Muscle layer of duodenum (tissue), 2 donors: Measurements from ENCODE around the gene PDXDC1.
A peak's percentile ranks its signal among the peaks of the same experiment; 100 is the strongest.
"Not testable (repeated sequence)": the region's sequence is repeated elsewhere in the genome, so short reads cannot be mapped to it uniquely, and the experiment has no call there.

ENCODE experiments used
- H3K27ac ChIP-seq: one replicate; pipeline ENCODE4 v1.7.0; 2013; ENCODE audit warnings: mild to moderate bottlenecking, low read length
- H3K27me3 ChIP-seq: one replicate; pipeline ENCODE4 v1.7.0; 2013; ENCODE audit warnings: low read depth, mild to moderate bottlenecking, control low read depth, low read length
- H3K36me3 ChIP-seq, 2 donors: one replicate each; pipeline ENCODE4 v1.7.0; 2013; ENCODE audit warnings: low read length in 2 of 2, control low read depth in 1 of 2, mild to moderate bottlenecking in 1 of 2; ENCODE audit not compliant: insufficient read depth in 2 of 2, control insufficient read depth in 1 of 2
- H3K4me1 ChIP-seq, 2 donors: one replicate each; pipeline ENCODE4 v1.7.0; 2013; ENCODE audit warnings: low read length in 2 of 2, mild to moderate bottlenecking in 2 of 2, control low read depth in 1 of 2, moderate library complexity in 1 of 2; ENCODE audit not compliant: insufficient read depth in 2 of 2, control insufficient read depth in 1 of 2
- H3K4me3 ChIP-seq, 2 donors: one replicate each; pipeline ENCODE4 v1.7.0; 2013; ENCODE audit warnings: low read length in 2 of 2, low read depth in 1 of 2, mild to moderate bottlenecking in 1 of 2
- H3K9me3 ChIP-seq, 2 donors: one replicate each; pipeline ENCODE4 v1.7.0; 2013; ENCODE audit warnings: low read length in 2 of 2, control low read depth in 1 of 2, mild to moderate bottlenecking in 1 of 2; ENCODE audit not compliant: control insufficient read depth in 1 of 2
- donor health status: healthy.

PDXDC1 gene

DNA sequence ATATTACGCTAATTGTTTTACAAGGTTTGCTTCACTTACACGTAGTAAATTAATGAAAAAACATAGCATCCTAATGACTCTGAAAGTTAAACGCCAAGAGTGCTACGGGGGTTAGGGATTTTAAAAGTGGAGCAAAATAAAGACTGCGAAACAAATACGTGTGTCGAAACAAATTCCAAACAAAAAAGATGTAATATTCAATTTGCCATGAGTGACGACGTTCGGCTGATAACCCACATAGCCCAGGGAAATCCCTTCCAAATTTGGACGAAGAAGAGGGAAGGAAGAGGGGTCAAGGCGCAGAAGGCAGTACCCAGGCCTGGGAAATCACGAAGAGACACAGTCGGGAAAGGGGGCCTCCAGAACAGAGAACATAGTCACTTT lies 118.7 kb downstream of the PDXDC1 start:
- not testable (repeated sequence) for H3K36me3 ChIP-seq, H3K27me3 ChIP-seq, H3K9me3 ChIP-seq, H3K4me1 ChIP-seq
- H3K27ac ChIP-seq, result peak overlapping the region; percentile 74
- H3K4me3 ChIP-seq, result peak overlapping the region; percentile 68 to 73

DNA sequence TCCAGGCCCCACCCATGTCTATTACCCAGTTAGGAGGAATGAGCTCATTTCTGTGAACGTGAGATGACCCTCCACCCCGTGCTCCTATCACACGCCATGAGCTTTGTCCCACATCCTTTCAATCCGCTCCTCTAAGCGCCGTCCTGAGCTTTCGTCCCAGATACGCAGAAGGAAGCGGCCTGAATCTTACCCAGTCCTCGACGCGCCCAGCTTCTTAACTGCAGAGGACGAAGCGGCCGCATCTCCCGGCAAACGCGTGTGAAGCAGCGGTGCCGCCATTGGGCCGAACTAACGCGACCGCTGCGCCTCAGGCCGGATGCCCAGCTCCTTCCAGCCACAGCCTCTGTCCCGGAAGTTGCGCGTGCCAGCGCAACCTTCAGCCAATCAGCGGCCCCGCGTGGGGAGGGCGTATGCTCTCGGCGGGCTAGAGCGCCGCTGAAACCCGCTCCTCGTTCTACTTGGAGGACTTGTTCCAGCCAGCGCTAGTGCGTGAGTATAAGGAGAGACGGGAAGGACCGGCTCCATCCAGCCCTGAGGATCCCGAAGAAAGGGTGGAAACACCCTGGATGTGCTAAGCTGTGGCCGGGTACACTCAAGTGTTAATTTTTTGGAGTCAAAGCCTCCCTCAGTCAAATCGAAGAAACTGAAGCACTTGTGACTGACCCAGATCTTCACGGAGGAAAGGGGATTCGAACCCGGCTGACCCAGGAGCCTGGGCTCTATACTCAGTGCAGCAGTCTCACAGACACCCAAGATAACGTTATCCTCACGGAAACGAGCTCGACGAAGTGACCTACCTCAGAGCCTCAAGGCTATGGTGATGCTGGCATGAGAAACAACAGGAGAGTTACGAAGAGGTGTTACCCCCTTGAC lies 119.4 kb downstream of the PDXDC1 start, which contains the start of gene RRN3:
Gene RRN3, minus strand, starts transcription at position 318 of the 873 bp plus-strand sequence. Its CDS starts 39 bp downstream, at position 279.
- not testable (repeated sequence) for H3K27me3 ChIP-seq, H3K9me3 ChIP-seq, H3K4me1 ChIP-seq, H3K36me3 ChIP-seq
- peak within 1 kb of the TSS; percentile 68 to 73 for H3K4me3 ChIP-seq
- H3K27ac ChIP-seq, result peak within 1 kb of the TSS; percentile 74

DNA sequence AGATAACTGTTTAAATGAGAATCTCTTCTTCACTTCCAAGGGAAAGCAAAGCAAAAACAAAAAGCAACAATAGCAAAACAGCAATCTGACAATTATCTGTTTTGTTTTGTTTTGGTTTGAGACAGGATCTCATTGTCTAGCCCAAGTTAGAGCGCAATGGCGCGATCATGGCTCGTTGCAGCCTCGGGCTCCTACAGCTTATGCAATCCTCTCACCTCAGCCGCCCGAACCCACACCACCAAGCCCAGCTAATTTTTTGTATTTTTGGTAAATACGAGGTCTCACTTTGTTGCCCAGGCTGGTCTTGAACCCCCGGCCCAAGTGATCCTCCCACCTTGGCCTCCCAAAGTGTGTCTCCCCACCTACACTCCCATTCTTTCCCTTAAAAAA lies 121.8 kb downstream of the PDXDC1 start:
- not testable (repeated sequence) for H3K27ac ChIP-seq, H3K4me3 ChIP-seq, H3K9me3 ChIP-seq, H3K4me1 ChIP-seq, H3K27me3 ChIP-seq, H3K36me3 ChIP-seq

DNA sequence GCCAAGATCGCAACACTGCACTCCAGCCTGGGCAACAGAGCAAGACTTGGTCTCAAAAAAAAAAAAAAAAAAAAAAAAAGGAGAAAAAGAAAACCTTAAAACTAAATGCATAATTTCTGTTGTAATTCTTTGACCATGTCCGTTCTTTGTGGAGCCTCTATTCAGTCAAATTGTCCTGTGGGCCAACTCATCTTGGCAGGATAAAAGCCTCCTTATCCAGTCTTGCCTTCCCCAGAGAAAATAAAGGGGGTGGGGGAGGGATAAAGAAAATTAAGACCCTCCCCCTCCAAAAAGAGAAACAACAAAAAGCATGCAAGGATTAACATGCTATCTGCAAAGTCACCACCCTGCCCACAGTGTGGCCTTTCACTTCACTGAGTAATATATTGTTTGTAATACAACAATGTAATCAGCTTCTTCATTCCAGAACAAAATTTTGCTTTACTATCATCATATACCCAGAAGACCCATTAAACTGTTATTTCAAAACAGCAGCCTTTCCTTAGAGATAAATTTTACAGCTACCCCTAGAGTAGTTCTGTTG lies 124.6 kb downstream of the PDXDC1 start:
- not testable (repeated sequence) for H3K36me3 ChIP-seq, H3K4me3 ChIP-seq, H3K4me1 ChIP-seq, H3K9me3 ChIP-seq, H3K27me3 ChIP-seq, H3K27ac ChIP-seq

DNA sequence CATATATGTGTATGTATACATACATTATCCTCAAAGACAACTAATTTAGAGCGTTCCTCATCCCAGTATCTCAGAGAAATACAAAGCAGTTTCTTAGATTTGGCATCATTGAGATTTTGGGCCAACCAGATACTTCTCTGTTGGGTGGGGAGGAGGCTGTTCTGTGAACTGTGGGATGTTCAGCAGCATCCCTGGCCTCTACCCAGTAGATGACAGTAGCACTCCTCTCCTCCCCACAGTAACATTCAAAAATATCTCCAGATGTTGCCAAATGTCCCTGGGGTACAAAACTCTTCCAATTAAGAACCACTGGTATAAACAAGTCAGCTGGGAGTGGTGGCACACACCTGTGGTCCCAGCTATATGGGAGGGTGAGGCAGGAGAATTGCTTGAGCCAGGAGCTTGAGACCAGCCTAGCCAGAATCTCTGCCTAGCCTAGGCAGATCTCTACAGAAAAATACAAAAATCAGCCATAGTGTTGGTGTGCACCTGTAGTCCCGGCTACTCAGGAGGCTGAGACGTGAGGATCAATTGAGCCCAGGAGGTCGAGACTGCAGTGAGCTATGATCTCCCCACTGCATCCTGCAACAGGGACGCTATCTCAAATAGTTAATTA lies 125.7 kb downstream of the PDXDC1 start:
- H3K36me3 ChIP-seq, H3K9me3 ChIP-seq, H3K27ac ChIP-seq, H3K27me3 ChIP-seq, H3K4me1 ChIP-seq, H3K4me3 ChIP-seq: not testable (repeated sequence)

DNA sequence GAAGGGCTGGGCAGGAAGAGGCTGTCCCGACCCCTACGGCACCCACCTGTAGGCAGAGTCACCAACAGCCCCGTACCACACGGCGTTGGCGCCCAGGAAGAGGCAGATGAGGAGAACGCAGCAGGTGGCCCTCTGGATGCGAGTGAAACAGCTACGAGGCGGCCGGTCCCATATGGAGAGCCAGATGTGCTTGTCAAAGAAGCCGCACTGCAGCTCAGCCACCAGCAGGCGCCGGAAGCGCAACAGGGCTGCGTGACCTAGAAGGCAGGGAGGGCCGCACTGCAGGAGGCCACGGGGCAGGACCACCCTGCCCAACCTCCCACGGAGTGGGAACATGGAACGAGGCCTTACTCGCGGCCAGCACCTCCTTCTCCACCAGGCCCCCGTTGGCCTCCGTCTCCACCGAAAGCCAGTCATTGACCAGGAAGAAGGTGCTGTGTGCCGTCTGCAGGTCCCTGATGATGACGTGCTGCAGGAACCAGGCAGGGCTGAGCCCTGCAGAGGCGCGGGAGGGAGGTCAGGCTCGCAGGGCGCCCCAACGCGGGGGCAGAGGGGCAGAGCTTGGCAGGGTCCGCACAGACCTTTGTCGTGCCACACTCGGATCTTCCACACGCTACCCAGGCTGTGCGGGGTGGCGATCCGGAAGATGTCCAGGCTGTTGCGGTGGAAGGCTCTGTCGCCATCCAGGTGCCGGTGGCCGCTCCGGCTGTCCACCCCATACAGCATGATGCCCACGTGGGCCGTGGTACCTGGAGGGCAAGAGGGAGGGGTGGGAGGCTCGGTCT lies 153.0 kb downstream of the PDXDC1 start:
- H3K4me1 ChIP-seq, H3K9me3 ChIP-seq, H3K27me3 ChIP-seq, H3K27ac ChIP-seq, H3K4me3 ChIP-seq: not testable (repeated sequence)
- H3K36me3 ChIP-seq, result peaks cover 0 to 11% of the 10 kb centered on the region in 2 donors

DNA sequence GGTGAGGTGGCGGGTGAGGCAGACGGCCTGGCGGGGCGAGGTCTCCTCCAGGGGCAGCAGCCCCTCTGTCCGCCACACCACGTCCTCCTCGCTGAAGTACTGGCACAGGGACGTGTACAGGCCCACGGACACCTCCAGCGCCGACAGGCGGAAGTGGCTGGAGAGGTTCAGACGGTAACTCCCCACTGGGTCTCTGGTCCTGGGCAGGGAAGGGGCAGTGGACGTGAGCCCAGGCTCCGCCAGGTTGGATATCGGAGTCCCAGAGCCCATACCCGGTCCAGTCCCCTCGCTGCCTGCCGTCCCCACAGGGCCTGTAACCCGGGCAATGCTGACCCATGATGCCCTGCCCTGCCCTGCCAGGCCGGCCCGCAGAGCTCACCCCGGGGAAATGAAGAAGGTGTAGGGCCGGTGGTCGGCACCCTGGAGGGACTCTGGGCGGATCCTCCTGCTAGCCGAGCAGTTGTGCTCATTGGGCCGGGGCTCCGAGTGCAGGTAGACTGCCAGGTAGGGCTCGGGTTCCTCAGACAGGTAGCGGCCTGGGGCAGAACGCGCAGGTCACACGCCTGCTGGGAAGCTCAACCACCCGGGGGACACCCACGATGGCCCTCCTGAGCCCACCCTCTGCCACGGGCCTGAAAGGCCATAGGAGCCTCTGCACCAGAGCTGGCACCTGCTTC lies 155.6 kb downstream of the PDXDC1 start:
- not testable (repeated sequence) for H3K4me1 ChIP-seq, H3K27me3 ChIP-seq, H3K4me3 ChIP-seq, H3K9me3 ChIP-seq, H3K27ac ChIP-seq
- peaks cover 0 to 14% of the 10 kb centered on the region in 2 donors for H3K36me3 ChIP-seq

DNA sequence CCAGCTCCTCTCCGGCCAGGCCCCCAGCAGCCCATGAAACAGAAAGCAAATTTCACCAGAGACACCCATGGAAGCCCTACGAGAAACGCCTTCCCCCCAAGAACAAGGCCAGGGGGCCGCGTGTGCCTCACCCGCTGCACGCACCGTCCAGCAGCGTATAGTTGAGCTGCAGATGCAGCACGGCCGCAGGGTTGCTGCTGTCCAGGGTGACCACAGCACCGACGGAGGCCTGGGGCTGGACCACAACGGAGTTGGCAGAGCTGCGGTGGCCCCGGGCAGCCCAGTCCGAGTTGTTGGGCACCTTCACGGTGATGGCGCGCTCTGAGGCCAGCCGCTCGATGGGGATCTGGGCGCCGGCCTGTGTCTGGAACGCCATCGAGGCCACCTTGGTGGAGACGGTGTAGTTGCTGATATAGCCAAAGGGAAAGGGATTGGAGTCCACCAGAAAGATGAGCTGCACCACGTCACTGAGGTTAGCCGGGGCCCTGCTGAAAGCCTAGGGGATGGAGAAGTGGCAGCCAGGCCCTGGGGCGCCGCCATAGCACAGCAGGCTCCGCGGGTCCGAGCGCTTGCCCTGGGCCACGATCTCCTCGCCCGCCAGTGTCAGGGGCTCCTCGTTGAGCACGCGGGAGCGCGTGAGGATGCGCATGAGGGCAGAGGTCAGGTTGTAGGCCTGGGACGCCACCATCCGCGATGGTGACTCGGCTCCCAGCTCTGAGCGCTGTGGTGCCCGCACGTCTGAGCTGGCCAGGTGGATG lies 156.3 kb downstream of the PDXDC1 start:
- H3K27ac ChIP-seq, H3K4me3 ChIP-seq, H3K9me3 ChIP-seq, H3K4me1 ChIP-seq, H3K27me3 ChIP-seq: not testable (repeated sequence)
- peaks cover 0 to 14% of the 10 kb centered on the region in 2 donors for H3K36me3 ChIP-seq

DNA sequence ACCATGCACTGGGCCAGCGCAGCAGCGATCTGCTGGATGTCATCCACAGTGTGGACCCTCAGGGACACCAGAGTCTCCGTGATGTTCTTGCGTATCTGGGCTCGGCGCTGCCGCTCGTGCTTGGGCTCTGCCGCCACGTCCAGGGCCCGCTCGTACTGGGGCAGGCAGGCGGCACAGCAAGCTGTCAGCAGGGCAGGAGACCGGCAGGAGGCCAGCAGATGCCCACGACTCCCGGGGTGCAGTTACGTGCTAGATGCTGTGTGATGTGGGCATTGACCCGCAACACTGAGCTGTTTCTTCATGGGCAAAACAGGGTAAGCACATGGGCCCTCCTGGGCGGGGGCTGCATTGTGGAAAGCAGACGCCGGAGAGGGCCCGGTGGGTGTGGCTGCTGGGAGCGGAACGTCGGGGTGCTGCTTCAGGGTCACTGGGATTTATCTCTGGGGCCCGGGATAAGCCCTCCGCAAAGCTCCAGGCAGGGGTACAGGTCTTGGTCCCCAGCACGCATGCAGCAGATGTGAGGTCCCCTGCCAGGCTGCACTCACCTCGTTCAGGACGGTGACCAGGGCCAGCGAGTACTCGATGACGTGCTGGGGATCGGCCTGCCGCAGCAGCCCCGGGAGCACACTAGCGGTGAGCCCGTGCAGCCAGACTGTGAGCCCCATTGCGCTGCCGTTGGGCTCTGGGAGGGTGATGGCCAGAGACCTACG lies 158.0 kb downstream of the PDXDC1 start:
- H3K27ac ChIP-seq, H3K9me3 ChIP-seq, H3K36me3 ChIP-seq, H3K4me3 ChIP-seq, H3K4me1 ChIP-seq, H3K27me3 ChIP-seq: not testable (repeated sequence)

DNA sequence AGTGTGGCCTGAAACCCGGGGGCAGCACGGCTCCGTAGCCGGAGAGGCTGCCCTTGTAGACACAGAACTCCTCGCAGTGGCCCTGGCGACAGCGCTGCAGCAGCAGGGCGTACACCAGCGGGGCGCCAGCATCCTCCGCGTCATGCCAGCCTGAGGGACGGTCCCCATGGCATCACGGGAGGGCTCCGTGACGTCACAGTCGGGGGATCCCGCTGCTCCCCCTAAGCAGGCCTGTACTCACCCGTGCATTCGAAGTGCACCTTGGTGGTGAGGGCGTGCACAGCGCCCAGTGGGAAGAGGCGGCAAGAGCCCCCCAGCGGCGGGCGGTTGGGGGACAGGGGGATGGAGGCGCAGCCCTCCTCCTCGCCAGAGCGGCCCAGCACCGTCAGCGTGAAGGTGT lies 158.7 kb downstream of the PDXDC1 start:
- H3K4me3 ChIP-seq, H3K4me1 ChIP-seq, H3K9me3 ChIP-seq, H3K27me3 ChIP-seq, H3K27ac ChIP-seq, H3K36me3 ChIP-seq: not testable (repeated sequence)
